Frontal cortex (tissue), 4 donors: Measurements from ENCODE around the gene DDX42. TPM values are rescaled to one million over a fixed set of nuclear protein-coding genes. Genes with fewer than 3 reads are reported as not detected.

ENCODE experiments used
- DNase-seq, 2 donors: peaks; one replicate each; pipeline ENCODE4 v3.0.0; 2012; ENCODE audit warnings: low spot score in 2 of 2
- FAIRE-seq: peaks from 2 replicates; lab custom pipeline; 2012; peaks lifted over from hg19 to GRCh38; lab: Jason Lieb, UNC
- total RNA-seq: library from RNA; depleted of rRNA; stranded (reverse); fragments of >200 nt; gene quantifications from one replicate; pipeline ENCODE4 v1.2.3, GENCODE V29; 2014
- donor health status: control.
- donor health status: control.
- donor health status: control.

The DDX42 gene
- total RNA-seq, 1 donor from 2014 or later, result 64.0 TPM

DNA sequence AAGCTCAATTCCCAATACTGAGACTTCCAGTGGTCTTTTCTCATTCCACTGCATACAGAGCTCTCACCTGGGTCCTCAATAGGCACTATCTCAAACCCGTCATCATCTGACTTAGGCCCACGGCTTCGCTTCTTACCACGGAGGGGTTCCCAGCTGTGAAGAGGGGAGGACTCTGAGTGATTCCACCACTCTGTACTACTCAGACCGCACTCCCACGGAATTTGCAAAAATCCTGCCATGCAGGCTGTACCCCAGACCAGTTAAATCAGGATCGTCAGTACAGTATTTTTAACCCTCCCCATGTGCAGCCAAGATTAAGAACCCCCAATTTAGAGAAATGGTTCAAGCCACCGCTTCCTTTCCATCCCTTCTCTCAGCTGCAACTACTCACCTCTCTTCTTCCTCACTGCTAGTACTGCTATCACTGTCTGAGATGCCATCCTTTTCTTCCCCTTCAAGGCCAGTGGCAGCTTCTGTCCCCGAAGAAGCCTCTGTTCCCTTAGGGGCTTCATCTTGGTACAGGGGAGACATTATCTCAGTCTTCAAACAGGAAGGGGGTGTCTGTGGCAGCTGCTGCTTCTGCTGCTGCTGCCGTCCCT is 47.1 kb downstream of the DDX42 start:
- DNase-seq, result no peak
- no peak for FAIRE-seq

DNA sequence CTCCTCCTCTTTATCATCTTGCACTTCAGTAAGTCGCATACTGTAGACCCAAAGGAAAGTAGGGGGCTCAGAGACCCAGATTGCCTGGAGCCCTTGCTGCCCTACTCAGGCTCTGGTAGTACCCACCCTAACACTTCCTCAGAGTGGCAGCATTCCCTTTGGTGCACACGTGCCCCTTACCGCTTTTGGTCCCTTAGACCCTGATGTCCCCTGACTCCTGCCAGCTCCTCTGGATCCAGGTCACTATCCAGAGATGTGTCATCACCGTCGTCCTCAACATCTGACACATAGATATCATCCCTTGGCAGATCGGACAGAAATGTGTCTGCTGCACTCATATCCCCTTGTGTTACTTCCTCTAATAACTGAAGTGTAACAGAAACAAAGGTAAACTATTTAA is 47.8 kb downstream of the DDX42 start:
- no peak for DNase-seq
- FAIRE-seq, result no peak

DNA sequence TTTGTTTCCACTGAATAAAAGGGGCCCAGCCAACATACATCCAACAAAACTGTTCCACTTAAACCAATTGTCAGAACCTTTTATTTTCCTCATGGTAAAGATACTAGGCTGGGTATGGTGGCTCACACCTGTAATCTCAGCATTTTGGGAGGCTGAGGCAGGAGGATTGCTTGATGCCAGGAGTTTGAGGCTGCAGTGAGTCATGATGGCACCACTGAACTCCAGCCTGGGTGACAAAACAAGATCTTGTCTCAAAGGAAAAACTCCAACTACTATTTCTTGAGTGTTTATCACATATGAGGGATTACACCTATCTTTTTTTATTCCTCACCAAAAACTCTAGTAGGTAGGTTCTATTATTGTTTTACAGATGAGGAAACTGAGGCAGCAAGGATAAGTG is 48.6 kb downstream of the DDX42 start:
- FAIRE-seq (no peak), DNase-seq (no peak)

DNA sequence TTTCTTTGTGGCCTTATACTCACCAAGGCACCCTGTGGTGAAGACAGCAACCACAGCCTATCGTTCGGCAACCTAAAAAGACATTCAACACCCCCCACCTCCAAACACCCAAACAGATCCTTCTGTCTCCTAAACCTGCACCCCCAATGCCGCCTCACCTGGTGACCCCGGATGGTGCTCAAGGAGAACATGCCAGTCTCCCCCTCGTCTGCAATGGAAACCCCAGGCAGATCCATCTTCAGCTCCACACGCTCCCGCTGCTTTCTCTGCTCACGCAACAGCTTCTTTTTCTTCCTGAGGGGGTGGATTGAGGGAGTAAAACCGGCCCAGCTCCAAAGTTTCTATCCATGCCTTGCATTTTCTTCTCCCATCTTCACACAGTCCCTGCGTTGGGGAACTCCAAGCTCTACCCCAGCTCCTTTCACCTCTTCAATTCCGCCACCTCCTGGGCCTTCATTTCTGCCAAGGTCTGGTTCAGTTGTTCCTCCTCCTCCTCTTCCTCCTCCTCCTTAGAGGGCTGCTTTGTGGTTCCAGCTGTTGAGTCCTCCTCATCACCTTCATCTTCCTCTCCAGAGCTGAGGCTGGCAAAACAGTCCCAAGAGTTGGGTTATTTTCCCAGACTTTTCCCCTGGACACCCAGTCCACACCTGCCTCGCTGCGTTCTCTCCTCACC is 49.8 kb downstream of the DDX42 start:
- no peak for FAIRE-seq
- DNase-seq, result no peak

DNA sequence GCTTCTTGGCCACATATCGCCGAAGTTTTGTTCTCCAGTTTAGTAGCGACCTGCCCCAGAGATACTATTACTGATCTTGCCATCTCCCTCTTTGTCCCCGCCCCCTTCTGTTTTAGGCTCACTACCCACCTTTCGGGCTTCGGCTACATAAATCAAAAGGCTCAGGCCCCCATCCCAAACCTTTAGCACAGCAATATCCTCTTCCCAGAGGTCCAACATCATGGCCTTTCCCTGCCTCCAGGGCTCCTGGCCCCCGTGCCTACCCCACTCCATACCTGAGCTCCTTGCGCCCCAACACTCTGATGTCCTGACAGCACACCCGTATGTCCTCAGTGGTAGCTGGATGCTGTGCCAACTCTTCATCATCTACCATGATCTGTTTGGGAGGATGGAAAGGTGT is 50.4 kb downstream of the DDX42 start:
- FAIRE-seq, result no peak
- DNase-seq, result no peak

DNA sequence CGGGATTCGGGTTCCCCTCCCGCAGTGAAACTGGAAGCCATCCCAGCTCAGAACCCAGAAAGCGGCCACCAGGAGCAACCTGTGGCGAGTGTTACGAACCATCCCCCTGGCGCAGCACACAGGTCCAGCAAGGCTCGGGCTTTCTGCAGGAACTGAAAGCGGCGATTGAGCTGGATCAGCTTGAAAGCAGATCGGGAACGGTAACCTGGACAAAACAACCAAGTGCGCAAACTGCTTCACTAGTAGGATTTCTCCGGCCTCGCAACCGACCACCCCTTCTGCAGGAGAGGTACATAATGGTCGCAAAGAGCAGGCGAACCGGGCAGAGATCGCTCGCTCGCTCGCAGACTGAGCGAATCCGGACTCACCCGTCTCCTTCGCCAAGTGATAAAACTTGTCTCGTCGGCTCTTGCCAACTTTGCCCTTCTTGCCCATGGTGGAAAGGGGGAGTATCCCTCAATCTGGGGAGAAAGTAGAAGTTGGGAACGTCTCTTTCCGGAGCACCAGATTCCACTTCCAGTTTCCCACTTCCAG is 52.6 kb downstream of the DDX42 start:
- FAIRE-seq (no peak), DNase-seq (no peak)

DNA sequence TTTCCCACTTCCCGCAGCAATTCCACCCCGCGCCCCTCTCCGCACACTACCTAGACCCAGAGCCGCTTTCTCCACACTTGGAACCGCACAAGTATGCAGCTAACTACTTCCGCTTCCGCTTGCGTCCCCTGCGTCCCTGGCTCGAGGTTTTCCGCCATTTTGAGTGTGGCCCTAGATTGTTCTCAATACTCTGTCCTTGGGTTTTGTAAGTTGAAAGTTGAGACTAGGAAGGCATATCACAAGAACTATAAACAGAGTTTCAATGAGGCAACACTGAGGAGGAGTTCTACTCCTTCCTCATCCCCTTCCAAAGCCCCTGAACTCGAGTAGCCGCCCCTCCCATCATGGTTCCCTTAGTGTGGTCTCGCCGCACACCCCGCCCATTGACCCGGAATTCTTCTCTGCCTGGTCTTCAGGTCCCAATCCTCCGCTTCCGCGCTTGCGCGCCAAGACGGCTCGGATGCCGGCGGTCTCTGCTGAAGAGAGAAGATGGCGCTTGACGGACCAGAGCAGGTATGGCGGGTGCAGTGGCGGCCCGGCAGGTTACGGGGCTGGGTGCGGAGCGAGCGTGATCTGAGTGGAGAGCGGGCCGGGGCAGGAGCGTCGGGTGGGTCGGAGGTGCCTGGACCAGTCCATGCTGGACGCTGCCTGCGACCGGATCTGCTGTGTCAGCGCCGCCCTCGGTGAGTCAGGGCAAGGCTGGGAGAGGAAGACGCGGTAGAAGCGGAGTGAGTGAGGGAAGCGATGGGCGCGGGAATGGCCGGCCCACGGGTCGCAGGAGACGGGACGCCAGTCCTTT is 53.2 kb downstream of the DDX42 start, which contains the start of the genes FTSJ3 and PSMC5:
FTSJ3 (minus strand) TSS at position 662 of the 799 bp plus-strand sequence. CDS start 761 bp downstream, outside the sequence.
PSMC5 (plus strand) TSS at position 430 of the 799 bp plus-strand sequence; CDS start at position 490, 60 bp downstream.
- DNase-seq (peak; percentile 83 to 89), FAIRE-seq (no peak)

DNA sequence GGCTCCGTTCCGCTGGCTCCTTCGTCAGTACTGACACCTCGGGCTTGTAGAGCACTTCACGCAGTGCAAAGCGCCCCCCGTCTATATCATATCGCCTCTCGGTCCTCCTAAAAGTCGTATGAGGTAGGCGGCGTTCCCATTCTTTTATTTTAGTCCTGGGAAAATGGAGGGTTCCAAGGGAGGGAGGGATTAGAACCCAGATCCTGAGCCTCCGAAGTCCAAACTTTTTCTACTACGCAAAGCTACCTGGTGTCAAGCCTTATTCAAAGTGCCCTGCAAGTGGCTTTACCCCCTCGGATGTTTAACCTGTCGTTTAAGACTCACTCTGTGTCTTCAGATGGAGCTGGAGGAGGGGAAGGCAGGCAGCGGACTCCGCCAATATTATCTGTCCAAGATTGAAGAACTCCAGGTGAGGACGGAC is 53.8 kb downstream of the DDX42 start:
- DNase-seq, result no peak
- FAIRE-seq, result no peak

DNA sequence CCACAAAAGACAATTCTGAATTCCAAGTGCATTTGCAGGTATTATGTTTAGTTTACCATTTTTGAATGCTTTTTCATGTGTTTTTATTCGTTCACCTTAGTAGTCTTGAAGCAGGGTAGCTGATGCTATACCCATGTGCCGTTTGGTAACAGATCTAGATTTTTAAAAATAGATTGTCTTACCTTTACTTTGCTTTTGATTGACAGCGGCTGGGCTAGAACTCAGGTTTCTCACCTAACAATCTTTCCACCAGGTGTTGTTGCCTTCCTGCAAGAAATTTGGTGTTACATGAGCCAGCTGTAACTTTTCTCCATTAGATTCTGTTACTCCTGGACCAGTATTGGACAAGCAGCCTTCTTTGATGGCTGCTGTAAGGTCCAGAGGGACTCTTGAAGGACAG is 55.0 kb downstream of the DDX42 start:
- DNase-seq, result no peak
- FAIRE-seq, result no peak

DNA sequence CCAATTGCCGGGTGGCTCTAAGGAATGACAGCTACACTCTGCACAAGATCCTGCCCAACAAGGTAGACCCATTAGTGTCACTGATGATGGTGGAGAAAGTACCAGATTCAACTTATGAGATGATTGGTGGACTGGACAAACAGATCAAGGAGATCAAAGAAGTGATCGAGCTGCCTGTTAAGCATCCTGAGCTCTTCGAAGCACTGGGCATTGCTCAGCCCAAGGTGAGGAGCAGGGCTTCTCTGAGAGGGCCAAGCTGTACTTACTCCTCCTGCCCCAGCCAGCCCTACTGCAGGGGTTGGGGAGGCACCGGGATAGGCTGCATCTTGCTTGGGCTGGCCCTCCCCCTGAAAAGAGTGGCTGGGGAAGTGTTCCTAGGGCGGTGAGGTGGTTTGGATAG is 56.3 kb downstream of the DDX42 start:
- FAIRE-seq (no peak), DNase-seq (no peak)

DNA sequence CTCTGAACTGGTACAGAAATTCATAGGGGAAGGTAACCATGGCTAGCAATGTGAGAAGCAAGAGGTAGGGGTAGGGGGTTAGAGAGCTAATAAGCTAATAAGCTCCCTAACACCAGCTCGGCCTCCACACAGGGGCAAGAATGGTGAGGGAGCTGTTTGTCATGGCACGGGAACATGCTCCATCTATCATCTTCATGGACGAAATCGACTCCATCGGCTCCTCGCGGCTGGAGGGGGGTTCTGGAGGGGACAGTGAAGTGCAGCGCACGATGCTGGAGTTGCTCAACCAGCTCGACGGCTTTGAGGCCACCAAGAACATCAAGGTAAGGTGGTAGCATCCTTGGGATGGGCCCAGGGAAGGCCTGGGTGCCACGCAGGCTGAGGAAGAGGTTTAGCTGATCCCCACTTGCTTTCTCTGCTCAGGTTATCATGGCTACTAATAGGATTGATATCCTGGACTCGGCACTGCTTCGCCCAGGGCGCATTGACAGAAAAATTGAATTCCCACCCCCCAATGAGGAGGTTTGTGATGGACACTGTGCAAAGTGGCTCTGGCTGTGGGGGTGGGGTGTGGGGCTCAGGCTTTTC is 57.0 kb downstream of the DDX42 start:
- no peak for DNase-seq
- FAIRE-seq, result no peak

DNA sequence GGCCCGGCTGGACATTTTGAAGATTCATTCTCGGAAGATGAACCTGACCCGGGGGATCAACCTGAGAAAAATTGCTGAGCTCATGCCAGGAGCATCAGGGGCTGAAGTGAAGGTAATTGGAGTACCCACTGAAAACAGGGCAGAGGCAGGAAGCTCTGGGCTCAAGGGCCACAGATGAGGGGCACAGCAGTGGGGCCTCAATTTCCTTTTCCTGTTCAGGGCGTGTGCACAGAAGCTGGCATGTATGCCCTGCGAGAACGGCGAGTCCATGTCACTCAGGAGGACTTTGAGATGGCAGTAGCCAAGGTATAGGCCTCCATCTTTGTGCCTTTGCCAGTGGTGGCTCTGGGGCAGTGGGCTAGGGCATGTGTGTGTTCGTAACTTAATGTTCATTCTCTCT is 57.5 kb downstream of the DDX42 start:
- DNase-seq, result no peak
- no peak for FAIRE-seq

DNA sequence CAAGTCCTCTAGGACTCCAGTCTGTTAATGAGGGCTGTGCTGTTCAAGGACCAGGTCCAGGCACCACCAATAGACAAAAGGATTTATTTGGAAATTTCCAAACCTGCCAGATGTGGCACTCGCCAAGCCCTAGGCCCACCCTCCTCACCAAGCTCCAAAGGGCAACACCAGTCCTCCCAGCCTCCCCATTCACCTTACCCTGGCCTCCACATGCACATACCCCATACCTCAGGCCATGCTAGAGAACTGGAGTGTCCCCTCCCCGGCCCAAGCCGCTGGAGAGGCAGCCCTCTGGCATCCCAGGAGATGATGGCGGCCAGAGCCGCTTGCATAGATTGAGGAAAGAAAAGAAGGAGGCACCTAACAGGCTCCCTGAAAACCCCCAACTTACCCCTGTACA is 58.0 kb downstream of the DDX42 start:
- FAIRE-seq, result no peak

DNA sequence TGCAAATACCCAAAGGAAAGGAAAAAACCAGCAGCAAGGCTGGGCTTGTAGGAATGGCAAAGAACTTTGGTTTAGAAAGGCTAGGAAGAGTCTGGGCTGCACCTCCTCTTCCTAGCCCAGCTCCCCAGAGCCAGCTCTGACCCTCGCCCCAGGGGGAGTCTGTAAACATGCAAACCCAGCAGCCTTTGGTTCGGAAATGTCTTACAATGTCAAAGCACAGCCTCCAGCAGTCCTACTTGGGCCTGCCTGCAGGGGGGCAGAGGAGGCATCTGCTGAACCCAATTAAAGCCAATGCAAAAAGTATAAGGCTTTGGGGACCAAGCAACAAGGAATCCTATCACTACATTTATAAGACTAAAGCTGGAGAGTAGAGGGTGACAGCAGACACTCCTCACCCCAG is 58.5 kb downstream of the DDX42 start:
- no peak for FAIRE-seq

More for the DNA sequence above, 58.0 kb downstream of the DDX42 start:
- DNase-seq, result no peak

DNA sequence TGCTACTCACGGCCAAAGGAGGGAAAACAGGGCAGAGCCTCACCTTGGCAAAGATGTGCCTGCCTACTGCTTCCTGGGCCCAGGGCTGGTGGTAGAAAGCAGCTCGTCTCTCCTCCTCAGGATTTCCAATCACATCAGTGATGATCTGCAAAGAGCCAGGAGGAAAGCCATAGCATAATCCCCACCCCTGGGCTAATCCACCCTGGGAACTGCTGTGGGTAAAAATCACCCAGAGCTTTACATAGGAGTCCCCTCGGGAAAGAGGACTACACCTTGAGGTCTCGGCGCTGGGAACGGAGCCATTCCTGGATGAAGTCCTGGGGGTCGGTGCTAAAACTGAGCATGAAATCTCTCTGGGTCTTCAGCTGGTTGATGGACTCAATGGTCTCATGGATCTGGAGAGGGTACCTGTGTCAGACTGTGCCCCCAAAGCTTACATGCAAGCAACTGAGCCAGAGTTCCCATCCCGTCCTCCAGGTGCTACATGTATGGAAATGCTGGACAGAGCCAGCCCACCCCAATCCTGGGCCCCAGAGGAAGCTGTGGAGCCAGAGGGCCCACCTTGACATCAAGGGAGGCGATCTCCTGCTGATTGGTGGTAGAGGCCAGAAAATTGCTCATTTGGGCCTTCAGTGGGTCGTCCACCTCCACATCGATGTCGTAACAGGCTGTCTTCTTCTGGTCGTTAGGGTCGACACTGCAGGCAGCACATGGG is 59.2 kb downstream of the DDX42 start:
- DNase-seq, result no peak
- no peak for FAIRE-seq

More for the DNA sequence above, 58.5 kb downstream of the DDX42 start:
- DNase-seq, result no peak

DNA sequence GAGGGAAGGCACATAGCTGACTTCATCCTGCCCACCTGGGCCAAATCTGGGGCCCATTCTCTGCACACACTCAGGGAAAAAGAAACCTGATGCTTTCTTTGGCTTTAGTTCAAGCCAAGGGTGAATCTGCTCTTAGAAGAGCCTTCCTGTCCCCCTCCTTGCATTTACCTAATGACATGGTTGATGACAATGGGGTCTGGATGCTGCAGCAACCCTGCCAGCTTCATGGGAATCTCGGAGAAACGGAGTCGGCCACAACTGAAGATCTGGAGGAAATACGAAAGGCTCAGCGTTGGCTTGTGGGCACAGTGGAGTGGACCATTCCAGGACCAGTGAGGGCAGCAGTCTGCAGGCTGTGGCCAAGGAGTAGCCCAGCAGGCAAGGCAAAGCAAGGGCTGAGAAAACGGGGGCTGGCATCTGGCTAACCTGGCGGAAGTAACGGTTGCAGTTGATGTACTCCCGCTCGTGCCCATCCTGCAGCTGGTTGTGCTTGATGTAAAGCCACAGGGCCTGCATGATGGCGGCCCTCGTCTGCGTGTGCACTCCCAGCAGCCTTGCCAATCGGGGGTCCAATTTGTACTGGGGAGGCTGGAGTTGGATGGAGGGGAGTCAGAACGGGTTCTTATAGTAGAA is 59.9 kb downstream of the DDX42 start:
- DNase-seq (no peak), FAIRE-seq (no peak)

DNA sequence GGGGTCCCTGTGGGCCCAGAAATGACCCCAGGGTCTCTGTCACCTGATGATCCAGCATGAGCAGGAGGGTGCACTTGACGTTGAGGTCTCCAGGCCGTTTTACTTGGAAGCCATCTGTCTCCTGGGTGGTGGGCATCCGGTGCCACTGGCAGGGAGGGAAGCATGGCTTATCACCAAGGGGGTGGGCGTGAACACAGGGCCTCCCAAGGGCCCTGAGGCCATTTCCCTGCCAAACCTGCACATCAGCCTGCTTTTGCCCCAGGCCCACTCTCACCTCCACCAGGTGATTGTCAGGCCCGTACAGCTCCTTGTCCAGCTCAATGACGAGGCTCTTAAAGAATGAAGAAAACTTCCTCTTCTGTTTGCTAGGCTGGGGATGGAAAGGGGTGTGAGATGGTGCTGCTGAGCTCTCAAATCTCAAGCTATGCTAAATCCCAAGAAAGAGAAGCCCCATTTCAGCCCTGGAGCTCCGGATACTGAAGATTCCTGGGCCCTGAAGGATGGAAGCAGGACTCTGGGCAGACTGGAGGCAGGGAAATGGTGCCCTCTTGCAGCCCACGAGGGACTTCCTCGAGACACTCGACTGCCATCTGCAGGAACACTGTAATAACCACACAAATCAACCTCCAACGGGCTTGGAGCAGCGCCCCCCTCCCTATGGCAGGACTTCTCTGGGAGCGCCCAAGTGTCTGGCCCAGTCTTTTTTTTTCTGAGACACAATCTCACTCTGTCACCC is 60.6 kb downstream of the DDX42 start:
- FAIRE-seq (no peak), DNase-seq (peak in 1 of 2 donors; percentile 66)

DNA sequence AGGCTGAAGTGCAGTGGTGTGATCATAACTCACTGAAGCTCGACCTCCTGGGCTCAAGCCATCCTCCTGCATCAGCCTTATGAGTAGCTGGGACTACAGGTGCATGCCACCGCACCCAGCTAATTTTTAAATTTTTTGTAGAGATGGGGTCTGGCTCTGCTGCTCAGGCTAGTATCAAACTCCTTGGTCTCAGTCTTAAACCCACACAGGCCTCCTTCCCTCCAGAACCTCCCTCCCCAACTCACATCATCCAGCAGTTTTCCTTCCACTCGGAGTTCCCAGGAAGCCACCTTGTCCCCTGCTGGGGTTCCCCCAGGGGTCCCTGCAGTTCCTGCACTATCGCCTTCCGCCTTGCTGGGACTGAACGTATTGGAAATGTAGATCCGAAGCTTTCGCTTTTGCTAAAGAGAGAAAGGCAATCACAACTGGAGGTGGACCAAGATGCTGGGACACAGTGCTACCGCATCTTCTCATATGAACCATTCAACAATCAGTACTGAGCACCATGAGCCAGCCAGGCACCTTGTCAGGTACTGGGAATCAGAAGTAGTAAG is 61.3 kb downstream of the DDX42 start:
- DNase-seq, result no peak
- no peak for FAIRE-seq
